Ovary (tissue), 3 donors: Measurements from ENCODE around the gene SLC35A4.

Experiments
- CTCF ChIP-seq, 3 donors: fragments of 450-650 bp in 2 of 3; fragments of 200-600 bp in 1 of 3; IDR thresholded peaks; one replicate each; pipeline versions ENCODE4 v1.5.1 to v1.8.0; 2016 to 2022; ENCODE audit warnings: antibody characterized with exemption in 3 of 3, mild to moderate bottlenecking in 1 of 3
- EP300 ChIP-seq: sonication (generic); formaldehyde crosslinking; IDR thresholded peaks from one replicate; pipeline ENCODE4 v1.6.1; 2017; ENCODE audit warnings: antibody characterized with exemption
- POLR2A ChIP-seq: fragments of 450-650 bp; IDR thresholded peaks from one replicate; pipeline ENCODE4 v1.6.1; 2017; ENCODE audit warnings: antibody characterized with exemption, mild to moderate bottlenecking, moderate library complexity
- donor health status: DM: no; HTN: no; CAD: no.

GRCh38 chr5:140548300-140548688, 16.3 kb upstream of the SLC35A4 start:
- TF ChIP-seq CTCF (IDR thresholded peaks at IDR 0.05) (no peak), POLR2A (no peak), EP300 (no peak)
